ENCODE measurements around the gene DENND1A.

DENND1A gene

DNA sequence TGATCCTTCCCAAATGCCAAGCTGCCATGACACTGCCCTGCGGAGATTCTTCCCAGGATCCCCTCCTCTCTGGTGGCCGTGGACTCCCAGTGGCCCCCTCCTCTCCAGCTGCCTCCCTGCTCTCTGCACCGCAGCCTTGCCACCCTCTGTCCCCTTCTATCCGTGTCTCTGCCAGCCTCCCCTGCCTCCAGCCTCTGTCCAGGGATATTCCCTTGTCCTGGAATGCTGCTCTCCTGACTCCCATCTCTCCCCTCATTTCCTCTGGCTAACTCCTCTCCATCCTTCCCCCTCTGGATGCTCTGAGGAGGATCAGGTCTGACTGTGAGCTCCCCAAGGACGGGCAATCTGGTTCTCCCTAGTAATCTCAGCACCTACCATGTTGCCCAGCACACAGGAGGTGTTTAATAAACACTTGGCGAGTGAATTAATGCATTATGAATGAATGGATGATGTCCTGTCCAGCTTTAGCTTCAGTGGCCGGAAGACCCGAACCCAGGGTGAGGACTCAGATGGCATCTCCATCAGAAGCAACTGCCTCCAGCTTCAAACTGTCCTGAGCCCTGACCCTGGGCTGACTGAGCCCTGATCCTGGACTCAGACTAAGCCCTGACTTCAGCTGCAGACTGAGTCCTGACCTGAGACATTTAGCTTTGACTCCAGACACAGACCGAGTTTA lies 581.5 kb downstream of the DENND1A start:
- 0 out of 2 replicates have a peak, but pooled peaks cover 4% of the 10 kb centered on the region for H3K4me1 ChIP-seq (ENCODE audit: control insufficient read depth, insufficient read depth, low read length)
- H3K9me3 ChIP-seq (ENCODE audit: control insufficient read depth, insufficient read depth, low read length) = no peaks in the 10 kb centered on the region
- no peaks in the 10 kb centered on the region for H3K27me3 ChIP-seq (ENCODE audit: control insufficient read depth, insufficient read depth, low read length)
- H3K4me3 ChIP-seq (ENCODE audit: low read depth, low read length) = no peak overlapping the region
- H3K27ac ChIP-seq (ENCODE audit: low read depth, low read length) = no peak overlapping the region
- no peaks in the 10 kb centered on the region for H3K36me3 ChIP-seq (ENCODE audit: control insufficient read depth, insufficient read depth, low read length)
- no peak overlapping the region for H3K9ac ChIP-seq (ENCODE audit: low read depth, low read length)

DNA sequence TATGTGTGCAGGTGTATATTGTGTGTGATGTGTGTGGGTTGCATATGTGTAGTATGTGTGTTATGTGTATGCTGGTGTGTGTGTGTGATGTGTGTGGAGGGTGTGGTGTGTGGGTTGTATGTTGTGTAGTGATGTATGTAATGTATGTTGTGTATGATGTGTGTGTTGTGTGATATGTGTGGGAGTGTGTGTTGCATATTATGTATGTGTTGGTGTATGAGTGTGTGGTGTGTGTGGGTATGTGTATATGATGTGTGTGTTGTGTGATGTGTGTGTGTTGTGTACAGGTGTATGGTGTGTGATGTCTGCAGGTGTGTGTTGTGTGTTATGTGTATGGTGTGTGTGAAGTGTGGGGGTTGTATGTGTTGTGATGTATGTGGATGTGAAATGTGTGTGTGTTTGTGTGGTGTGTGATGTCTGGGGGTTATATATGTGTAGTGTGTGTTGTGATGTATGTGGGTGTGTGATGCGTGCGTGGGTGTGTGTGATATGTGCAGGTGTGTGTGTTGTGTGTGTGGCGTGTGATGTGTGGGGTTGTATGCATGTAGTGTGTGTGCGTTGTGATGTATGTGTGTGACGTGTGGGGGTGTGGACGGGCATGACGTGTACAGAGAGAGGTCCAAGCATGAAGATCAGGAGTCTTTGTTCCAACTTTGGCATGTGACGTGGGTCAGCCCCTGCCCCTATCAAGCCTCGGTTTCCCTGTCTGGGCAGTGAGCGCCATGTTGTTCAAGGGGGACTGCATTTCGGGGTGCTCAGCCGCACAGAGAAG lies 582.5 kb downstream of the DENND1A start:
- Histone ChIP-seq H3K9me3 (ENCODE audit: control insufficient read depth, insufficient read depth, low read length) (no peaks in the 10 kb centered on the region), H3K27ac (ENCODE audit: low read depth, low read length) (no peak overlapping the region), H3K4me3 (ENCODE audit: low read depth, low read length) (no peak overlapping the region), H3K27me3 (ENCODE audit: control insufficient read depth, insufficient read depth, low read length) (no peaks in the 10 kb centered on the region), H3K4me1 (ENCODE audit: control insufficient read depth, insufficient read depth, low read length) (0 out of 2 replicates have a peak, but pooled peaks cover 4% of the 10 kb centered on the region), H3K36me3 (ENCODE audit: control insufficient read depth, insufficient read depth, low read length) (no peaks in the 10 kb centered on the region), H3K9ac (ENCODE audit: low read depth, low read length) (no peak overlapping the region)

DNA sequence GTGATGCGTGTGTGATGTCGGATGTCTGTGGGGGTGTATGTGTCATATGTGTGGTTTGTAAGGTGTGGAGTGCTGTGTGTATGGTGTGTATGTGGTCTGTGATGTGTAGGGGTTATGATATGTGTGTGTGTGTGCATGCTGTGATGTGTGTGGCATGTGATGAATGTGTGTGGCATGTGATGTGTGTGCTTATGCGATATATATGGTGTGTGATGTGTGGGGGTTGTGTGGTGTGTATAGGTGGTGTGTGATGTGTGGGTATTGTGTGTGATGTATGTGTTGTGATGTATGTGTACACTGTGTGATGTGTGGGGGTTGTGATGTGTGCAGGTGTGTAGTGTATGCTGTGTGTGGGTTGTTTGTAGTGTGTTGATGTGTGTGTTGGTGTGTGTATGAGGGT lies 583.1 kb downstream of the DENND1A start:
- H3K4me3 ChIP-seq (ENCODE audit: low read depth, low read length) = no peak overlapping the region
- no peaks in the 10 kb centered on the region for H3K9me3 ChIP-seq (ENCODE audit: control insufficient read depth, insufficient read depth, low read length)
- H3K4me1 ChIP-seq (ENCODE audit: control insufficient read depth, insufficient read depth, low read length) = 0 out of 2 replicates have a peak, but pooled peaks cover 4% of the 10 kb centered on the region
- H3K27me3 ChIP-seq (ENCODE audit: control insufficient read depth, insufficient read depth, low read length) = no peaks in the 10 kb centered on the region
- no peak overlapping the region for H3K9ac ChIP-seq (ENCODE audit: low read depth, low read length)
- no peaks in the 10 kb centered on the region for H3K36me3 ChIP-seq (ENCODE audit: control insufficient read depth, insufficient read depth, low read length)
- no peak overlapping the region for H3K27ac ChIP-seq (ENCODE audit: low read depth, low read length)

DNA sequence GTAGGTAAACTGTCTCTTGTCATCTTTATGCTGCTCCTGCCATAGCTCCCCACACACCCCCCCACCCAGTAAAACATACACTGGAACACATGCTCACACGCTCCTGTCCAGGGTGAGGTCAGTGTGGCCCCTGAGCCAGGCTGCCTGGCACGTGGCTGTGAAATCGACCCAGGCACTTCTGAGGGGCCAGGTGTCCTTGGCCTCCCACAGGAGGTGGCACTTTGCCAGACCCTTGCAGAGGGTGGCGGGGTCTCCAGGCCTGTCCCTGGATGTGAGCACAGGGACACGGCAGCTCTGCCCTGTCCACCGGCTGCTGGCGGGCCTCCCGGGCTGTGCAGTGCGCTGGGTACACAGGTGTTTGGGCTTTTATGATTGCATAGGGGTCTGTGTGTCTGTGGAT lies 583.9 kb downstream of the DENND1A start:
- H3K27ac ChIP-seq (ENCODE audit: low read depth, low read length) = no peak overlapping the region
- no peaks in the 10 kb centered on the region for H3K27me3 ChIP-seq (ENCODE audit: control insufficient read depth, insufficient read depth, low read length)
- no peak overlapping the region for H3K9ac ChIP-seq (ENCODE audit: low read depth, low read length)
- H3K4me3 ChIP-seq (ENCODE audit: low read depth, low read length) = no peak overlapping the region
- no peaks in the 10 kb centered on the region for H3K36me3 ChIP-seq (ENCODE audit: control insufficient read depth, insufficient read depth, low read length)
- H3K9me3 ChIP-seq (ENCODE audit: control insufficient read depth, insufficient read depth, low read length) = no peaks in the 10 kb centered on the region
- H3K4me1 ChIP-seq (ENCODE audit: control insufficient read depth, insufficient read depth, low read length) = 0 out of 2 replicates have a peak, but pooled peaks cover 4% of the 10 kb centered on the region

DNA sequence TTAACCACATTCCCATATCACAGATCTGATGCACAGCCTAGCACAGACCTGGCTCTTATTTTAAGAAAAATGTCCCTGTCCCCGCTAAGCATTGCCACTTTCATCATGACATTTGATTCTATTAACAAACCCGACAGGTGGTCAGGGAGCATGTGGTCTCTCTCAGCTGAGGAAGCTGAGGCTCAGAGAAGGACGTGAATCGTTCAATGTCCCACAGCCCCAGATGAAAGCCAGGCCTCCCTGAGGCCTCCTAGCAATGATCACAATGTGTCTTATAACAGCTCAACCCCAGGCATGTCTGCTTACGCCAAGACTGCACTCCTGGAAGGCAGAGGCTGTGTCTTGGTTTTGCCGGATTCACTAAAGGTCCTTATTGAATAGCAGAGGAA lies 584.4 kb downstream of the DENND1A start:
- Histone ChIP-seq H3K27me3 (ENCODE audit: control insufficient read depth, insufficient read depth, low read length) (no peaks in the 10 kb centered on the region), H3K36me3 (ENCODE audit: control insufficient read depth, insufficient read depth, low read length) (no peaks in the 10 kb centered on the region), H3K9ac (ENCODE audit: low read depth, low read length) (no peak overlapping the region), H3K27ac (ENCODE audit: low read depth, low read length) (no peak overlapping the region), H3K4me3 (ENCODE audit: low read depth, low read length) (no peak overlapping the region), H3K4me1 (ENCODE audit: control insufficient read depth, insufficient read depth, low read length) (0 out of 2 replicates have a peak, but pooled peaks cover 4% of the 10 kb centered on the region), H3K9me3 (ENCODE audit: control insufficient read depth, insufficient read depth, low read length) (no peaks in the 10 kb centered on the region)

DNA sequence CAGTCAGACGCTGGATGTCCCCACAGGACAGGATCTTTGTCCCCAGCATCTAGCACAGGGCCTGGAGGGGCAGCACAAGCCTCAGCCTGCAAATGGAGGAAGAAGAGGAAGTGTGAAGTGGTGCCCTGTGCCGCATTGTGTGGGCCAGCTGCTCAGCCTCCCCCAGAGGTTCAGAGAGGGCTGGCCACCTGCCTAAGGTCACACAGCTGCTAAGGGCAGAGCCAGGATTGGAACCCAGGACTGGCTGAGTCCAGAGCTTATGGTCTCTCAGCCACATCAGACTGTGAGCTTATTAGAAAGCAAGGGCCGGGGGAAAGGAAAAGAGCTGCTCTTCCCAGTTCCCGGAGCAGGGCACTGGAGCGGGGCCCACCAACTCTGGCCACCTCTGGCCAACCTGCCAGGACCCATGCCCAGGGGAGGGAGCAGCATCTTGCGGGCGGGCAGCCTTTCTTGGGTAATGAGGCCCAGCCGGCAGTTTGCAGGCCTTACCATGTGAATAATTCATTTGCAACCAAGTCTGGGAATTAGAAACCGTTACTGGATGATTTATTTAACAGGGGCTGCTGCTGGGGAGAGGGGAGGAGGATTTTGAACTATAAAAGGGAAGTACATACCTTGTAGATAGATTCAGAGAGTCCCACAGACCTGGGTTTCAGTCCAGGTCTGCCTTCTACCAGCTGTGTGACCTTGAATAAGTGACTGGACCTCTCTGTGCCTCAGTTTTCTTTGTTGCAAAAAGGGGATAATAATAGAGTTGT lies 585.6 kb downstream of the DENND1A start:
- Histone ChIP-seq H3K9ac (ENCODE audit: low read depth, low read length) (no peak overlapping the region), H3K27ac (ENCODE audit: low read depth, low read length) (no peak overlapping the region), H3K4me1 (ENCODE audit: control insufficient read depth, insufficient read depth, low read length) (peaks cover 11% of the 10 kb centered on the region), H3K9me3 (ENCODE audit: control insufficient read depth, insufficient read depth, low read length) (no peaks in the 10 kb centered on the region), H3K27me3 (ENCODE audit: control insufficient read depth, insufficient read depth, low read length) (no peaks in the 10 kb centered on the region), H3K36me3 (ENCODE audit: control insufficient read depth, insufficient read depth, low read length) (no peaks in the 10 kb centered on the region), H3K4me3 (ENCODE audit: low read depth, low read length) (no peak overlapping the region)

DNA sequence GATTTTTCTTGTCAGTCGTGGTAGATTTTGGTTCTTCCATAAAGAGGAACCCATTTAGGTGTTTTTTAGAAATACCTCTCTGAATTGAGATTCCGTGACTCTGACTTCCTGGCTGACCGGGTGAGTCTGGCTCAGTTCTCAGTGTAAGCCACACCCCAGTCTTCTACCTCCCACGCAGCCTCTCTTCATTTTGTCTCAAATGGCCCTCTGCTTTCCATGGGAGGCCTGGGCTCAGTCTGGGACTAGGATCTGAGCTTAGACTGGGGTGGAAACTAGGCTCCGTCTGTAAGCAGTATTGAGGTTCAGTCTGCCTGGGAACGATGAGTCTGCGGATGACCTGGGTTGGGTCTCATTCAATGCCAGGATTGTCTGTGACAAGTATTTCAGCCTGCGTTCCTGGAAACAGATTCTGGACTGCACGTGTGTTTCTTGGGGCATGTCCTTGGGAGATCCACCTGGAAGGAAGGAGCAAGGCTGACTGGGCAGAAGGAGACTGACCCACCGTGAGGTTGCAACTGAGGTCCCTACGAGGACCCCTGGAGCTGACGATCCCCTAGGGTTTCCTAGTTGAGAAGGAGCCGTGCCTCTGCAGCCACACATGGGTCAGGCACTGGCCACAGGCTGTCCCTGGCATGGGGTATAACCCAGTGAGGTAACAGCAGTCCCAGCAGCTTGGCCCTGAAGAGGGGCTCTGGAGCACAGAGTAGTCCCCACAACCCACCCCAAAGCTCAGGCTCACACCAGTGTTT lies 586.3 kb downstream of the DENND1A start:
- Histone ChIP-seq H3K4me1 (ENCODE audit: control insufficient read depth, insufficient read depth, low read length) (peaks cover 13% of the 10 kb centered on the region), H3K27ac (ENCODE audit: low read depth, low read length) (no peak overlapping the region), H3K4me3 (ENCODE audit: low read depth, low read length) (no peak overlapping the region), H3K36me3 (ENCODE audit: control insufficient read depth, insufficient read depth, low read length) (no peaks in the 10 kb centered on the region), H3K9me3 (ENCODE audit: control insufficient read depth, insufficient read depth, low read length) (no peaks in the 10 kb centered on the region), H3K9ac (ENCODE audit: low read depth, low read length) (no peak overlapping the region), H3K27me3 (ENCODE audit: control insufficient read depth, insufficient read depth, low read length) (no peaks in the 10 kb centered on the region)

DNA sequence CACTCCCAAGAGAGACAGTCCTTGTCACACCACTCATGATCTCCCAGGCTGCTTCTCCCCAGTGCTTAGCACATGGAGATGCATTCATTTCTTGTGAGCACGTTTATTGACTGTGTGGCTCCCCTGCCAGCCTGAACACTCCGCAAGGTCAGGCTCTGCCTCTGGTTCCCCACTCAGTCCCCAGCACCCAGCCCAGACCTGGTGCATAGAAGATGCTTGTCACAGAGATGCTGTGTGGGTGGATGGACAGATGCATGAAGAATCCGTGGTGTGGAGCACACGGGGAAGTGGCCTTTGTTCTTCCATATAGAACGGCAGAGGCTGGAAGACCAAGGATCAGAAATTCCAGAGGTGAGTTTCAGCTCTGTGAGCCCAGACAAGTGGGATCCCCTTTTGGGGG lies 587.7 kb downstream of the DENND1A start:
- H3K27ac ChIP-seq (ENCODE audit: low read depth, low read length) = no peak overlapping the region
- H3K4me3 ChIP-seq (ENCODE audit: low read depth, low read length) = no peak overlapping the region
- H3K27me3 ChIP-seq (ENCODE audit: control insufficient read depth, insufficient read depth, low read length) = no peaks in the 10 kb centered on the region
- H3K9ac ChIP-seq (ENCODE audit: low read depth, low read length) = no peak overlapping the region
- no peaks in the 10 kb centered on the region for H3K9me3 ChIP-seq (ENCODE audit: control insufficient read depth, insufficient read depth, low read length)
- H3K4me1 ChIP-seq (ENCODE audit: control insufficient read depth, insufficient read depth, low read length) = peaks cover 13% of the 10 kb centered on the region
- H3K36me3 ChIP-seq (ENCODE audit: control insufficient read depth, insufficient read depth, low read length) = no peaks in the 10 kb centered on the region

DNA sequence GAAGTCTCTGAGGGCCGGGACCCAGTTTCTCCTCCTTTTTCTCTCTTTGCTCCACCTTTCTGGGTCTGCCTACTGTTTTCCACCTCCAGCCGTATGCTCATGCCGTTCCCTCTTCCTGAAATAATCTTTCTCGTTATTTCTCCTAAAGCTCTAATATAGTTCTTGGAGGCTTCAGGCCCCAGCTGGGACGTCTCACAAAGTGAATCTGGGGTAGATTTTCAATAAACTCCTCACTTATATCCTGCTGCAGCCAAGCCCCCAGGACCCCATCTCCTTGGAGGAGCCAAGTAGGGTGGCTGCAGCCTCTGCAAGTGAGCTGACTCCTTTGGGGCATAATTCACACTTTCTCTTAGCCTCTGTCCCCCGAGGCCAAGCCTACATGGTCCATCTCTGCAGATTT lies 588.1 kb downstream of the DENND1A start:
- Histone ChIP-seq H3K9me3 (ENCODE audit: control insufficient read depth, insufficient read depth, low read length) (no peaks in the 10 kb centered on the region), H3K27me3 (ENCODE audit: control insufficient read depth, insufficient read depth, low read length) (no peaks in the 10 kb centered on the region), H3K36me3 (ENCODE audit: control insufficient read depth, insufficient read depth, low read length) (no peaks in the 10 kb centered on the region), H3K27ac (ENCODE audit: low read depth, low read length) (no peak overlapping the region), H3K4me3 (ENCODE audit: low read depth, low read length) (no peak overlapping the region), H3K4me1 (ENCODE audit: control insufficient read depth, insufficient read depth, low read length) (peaks cover 13% of the 10 kb centered on the region), H3K9ac (ENCODE audit: low read depth, low read length) (no peak overlapping the region)

DNA sequence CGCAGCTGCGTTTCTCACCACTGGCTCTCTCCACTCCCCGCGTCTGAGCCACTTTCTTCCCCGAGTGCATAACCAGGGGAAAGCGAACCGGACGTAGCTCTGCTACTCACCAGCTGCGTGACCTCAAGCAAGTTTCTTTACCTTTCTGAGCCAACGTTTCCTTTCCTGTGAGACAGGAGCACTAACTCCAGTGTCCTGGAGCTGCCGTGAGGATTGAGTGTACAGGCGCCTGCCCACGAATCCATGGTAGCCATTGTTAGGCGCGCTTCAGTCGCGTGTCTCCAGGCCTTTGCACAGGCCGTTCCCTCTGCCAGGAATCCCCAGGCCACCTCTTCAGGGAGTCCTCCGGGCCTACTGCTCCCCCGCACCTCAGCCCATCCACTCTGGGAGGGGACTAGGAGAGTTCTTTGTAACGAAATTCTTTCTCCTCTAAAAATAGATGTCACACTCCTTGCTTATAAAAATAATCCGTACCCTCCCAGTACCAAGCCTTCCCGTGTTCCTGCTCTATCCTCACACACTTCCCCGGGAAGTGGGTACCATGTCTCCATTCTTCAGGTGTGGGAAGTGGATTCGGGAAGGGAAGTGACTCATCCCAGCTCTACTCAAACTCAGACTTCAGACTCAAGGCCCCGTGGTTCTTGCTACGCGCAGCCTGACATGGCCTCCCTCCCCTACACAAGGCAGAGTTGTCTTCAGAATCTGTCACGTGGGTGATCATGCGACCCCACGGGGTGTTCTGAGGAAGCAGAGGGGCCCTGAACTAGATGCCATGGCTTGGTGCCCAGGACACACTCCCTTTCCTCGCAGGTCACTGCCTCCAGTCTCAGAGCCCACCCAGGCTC lies 590.0 kb downstream of the DENND1A start:
- Histone ChIP-seq H3K27me3 (ENCODE audit: control insufficient read depth, insufficient read depth, low read length) (no peaks in the 10 kb centered on the region), H3K4me3 (ENCODE audit: low read depth, low read length) (no peak overlapping the region; the same call in 1 of the 2 replicates), H3K36me3 (ENCODE audit: control insufficient read depth, insufficient read depth, low read length) (no peaks in the 10 kb centered on the region), H3K9ac (ENCODE audit: low read depth, low read length) (no peak overlapping the region), H3K27ac (ENCODE audit: low read depth, low read length) (no peak overlapping the region), H3K9me3 (ENCODE audit: control insufficient read depth, insufficient read depth, low read length) (no peaks in the 10 kb centered on the region), H3K4me1 (ENCODE audit: control insufficient read depth, insufficient read depth, low read length) (peaks cover 25% of the 10 kb centered on the region)

Data from HUES48 (cell line).